ENCODE measurements around the gene CDH4.

GRCh38 chr20:61300709-61301108 lies 48.6 kb downstream of the CDH4 start:
- TF ChIP-seq CTCF (IDR thresholded peaks at IDR 0.05) (no peak), ZFX (IDR thresholded peaks at IDR 0.05; ENCODE audit: borderline replicate concordance) (no peak)
